Stimulated activated CD4-positive, alpha-beta T cell treated with anti-CD3 and anti-CD28 coated beads, Interleukin-4, amount 100 ng/mL, for 4 hours (primary cell): Measurements from ENCODE around the gene CDC42BPA.
A peak's percentile ranks its signal among the peaks of the same experiment; 100 is the strongest.
"Not testable (repeated sequence)": the region's sequence is repeated elsewhere in the genome, so short reads cannot be mapped to it uniquely, and the experiment has no call there.

Experiments
- DNase-seq, 2 experiments: peaks; one replicate each; pipeline ENCODE4 v3.0.0-alpha.2; 2020

The CDC42BPA gene

DNA sequence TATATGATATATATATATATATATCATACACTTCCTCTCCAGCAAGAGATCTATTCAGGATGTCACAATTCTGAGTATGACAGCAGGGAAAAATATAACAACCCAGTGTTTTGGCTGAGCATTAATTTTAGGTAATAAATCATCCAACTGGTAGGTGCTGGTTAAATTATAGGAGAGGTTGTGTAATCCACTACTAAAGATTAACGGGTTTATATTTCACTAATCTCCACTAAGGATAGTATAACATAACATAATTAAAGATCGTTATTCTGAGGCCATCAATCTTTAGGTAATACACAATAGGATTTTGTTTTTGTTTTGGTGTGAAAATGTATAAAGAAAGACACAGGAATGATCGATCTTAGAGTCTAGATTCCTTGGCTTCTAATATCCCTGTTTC is 276.0 kb downstream of the CDC42BPA start:
- no peak for DNase-seq

DNA sequence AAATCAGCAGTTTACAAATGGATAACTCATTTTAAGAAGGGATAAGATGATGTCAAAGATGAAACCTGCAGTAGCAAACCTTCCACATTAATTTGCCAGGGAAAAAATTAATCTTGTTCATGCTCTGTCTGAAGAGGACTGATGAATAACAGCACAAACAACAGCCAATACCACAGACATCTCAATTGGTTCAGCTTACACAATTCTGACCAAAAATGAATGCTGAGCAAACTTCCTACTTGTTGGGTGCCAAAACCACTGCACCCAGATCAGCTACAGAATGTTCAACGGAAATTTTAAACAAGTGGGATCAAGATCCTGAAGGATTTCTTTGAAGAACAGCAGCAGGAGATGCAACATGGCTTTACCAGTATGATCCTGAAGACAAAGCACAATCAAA is 279.9 kb downstream of the CDC42BPA start:
- DNase-seq, result no peak

DNA sequence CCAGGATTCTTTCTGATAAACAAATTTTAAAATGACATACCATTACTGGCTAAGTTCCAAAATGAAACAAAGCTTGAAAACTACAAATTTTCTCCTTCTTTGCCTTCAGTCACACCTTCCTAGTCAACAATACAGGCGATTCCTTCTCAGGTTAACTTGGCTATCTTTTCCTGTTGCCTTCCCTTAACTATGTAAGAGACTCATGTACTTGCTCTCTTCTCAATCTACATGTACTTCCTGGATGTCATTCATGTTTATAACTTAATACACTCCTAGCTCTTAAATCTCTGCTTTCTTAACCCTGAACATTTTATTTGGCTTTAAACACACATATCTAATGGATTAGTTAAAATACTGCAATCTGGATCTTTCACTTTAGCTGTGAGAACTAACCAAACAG is 281.2 kb downstream of the CDC42BPA start:
- DNase-seq, result no peak

DNA sequence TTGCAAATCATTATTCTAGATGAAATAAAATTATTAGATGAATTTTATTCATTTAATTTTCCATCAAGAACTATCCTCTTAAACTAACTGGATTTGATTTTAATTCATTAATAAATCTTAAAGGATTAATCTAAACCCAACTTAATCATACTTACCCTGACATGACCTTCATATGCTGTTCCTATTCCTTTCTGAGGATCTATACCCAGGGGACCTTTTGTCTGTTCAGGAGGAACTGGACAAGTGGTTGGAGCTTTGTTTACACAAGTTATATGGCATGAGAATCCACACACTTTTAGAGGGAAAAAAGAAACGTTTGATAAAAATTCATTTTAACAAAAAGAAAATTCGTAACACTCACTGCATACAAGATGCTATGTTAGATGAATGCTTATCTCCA is 283.0 kb downstream of the CDC42BPA start:
- no peak for DNase-seq

DNA sequence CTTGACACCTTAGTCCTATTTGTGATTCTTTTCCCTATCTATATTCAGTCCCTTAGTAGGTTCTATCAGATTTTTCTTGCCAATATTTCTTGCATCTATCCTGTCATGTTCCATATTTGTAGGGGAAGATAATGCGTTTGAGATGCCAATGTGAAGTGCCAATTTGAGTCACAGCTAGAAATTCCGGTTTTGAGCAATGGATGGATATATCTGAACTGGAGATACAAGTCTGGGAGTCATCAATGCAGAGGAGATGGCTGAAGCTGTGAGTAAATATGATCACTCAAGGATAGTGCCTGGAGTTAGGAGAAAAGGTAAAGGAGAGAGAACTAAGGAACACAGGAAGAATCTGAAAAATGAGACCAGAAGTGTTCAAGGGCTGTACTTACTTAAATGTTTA is 284.4 kb downstream of the CDC42BPA start:
- no peak for DNase-seq

DNA sequence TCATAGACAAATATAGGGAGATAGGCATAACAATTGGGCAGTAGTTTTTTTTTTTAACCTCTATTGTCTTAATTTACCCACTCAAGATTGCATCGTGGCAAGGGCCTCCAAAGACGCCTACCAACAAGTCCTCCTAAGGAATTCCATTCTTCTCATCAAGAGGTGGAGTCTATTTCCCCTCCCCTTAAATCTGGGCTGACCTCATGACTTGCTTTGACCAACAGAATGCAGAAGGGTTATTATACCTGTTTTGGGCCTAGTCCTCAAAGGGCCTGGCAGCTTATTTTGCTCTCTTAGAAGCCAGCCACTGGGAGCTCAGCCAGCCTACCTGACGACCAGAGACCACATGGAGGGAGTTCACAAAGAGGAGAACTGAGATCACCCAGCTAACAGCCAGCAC is 285.9 kb downstream of the CDC42BPA start:
- DNase-seq, result no peak

DNA sequence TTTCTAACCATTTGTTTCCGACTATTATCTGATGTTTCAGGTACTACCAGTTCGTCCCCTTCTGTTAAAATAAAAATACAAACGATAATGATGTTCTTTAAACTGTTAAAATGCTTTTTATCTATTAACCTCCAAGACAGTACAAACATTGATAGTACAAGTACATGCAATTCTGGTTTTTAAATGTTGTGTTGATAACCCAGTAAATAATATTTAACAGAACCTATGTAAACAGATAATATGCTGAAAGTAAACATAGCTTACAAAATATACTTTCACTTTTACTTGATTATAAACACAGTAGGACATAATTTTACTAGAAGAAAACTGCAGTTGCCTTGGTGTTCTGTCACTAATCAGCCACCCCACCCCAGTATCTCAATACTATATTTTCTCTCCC is 301.3 kb downstream of the CDC42BPA start:
- no peak for DNase-seq

DNA sequence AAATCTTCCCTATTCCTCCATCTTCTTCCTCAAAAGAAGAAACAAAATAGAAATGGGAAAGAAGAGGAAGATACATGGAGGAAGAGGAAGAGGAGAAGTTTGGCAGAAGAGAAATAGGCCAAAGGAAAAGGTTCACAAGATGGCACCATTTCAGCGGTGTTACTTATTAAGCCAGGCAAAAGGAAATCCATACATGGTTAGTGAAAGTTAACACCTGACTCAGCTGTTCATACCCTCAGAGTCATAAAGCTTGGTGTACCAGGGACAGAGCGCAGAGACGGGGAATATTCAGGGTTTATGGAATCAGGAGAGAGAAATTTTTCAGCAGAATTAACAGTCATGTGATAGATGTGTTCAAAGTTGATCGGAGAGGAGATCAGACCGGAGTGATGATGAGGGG is 307.6 kb downstream of the CDC42BPA start:
- no peak for DNase-seq

DNA sequence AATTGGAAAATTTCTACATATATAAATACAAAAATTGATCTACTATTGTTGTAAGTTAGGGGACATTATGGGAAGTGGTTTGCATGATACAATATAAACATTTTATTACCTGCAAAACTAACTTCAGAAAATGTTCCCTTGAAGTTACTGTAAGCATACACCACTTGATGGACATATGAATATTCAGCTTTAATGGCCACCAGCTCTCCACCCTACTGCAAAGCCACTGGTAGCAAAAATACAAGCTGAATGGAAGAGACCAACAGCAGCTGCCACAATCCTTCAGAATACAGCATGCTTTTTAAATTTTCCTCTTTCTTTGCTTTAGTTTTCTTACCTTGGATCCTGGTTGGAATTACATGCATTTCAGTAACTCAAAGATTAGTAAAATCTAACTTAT is 308.4 kb downstream of the CDC42BPA start:
- no peak for DNase-seq

DNA sequence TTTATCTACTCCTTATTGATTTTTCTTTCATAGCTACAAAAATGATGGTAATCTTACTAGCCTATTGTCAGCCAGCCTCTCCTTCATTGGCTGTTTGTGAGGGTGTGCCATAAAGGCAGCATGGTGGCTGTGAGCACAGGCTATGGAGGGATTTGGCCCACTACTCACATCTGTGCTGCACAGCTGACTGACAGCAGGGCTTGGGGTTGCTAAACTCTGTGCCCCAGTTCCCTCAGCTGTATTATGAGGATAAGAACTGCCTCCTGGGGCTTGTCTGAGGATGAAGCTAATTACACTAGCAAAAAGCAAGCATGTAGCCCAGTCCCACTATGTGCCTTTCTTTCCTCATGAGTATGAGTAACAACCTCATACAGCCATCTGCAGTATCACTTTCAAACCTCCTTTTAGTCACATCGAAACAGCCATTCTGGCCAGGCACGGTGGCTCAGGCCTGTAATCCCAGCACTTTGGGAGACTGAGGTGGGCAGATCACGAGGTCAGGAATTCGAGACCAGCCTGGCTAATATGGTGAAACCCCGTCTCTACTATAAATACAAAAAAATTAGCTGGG is 312.0 kb downstream of the CDC42BPA start:
- DNase-seq, result no peak

DNA sequence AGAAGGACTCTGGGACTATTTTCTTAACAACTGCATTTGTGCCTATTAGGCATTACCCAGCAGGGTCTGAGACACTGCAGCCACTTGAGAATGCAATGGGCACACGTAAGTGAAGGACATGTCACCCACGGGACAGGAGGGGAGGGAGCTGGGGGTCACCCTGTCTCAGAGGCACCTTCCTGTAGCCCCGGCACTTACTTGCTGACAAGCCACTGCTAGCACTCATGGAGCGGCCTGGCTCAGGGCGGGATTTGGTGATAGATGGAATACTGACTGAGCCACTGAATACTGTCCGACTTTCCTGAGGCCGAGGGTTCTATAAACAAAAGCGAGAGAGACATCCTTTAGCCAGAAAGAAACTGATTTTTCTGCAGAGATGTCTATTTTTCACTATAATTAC is 313.5 kb downstream of the CDC42BPA start:
- DNase-seq, result no peak

DNA sequence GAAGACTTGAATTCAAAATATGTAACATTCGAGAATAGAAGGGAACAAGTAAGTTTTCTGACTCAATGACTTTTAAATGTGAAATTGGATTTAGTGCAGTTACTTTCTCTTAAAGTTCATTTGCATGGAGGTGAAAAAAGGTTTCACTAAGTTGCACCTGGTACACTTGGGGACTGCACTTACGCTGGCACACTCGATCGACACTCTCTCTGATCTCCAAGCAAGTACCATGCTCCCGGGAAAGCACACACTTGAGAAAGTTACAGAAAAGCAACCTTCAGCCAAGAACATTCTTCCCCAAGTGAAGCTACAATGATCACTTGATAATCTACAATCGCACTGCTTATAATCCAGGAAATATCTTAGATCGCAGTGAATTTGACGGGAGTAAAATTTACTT is 315.1 kb downstream of the CDC42BPA start:
- DNase-seq, result no peak

DNA sequence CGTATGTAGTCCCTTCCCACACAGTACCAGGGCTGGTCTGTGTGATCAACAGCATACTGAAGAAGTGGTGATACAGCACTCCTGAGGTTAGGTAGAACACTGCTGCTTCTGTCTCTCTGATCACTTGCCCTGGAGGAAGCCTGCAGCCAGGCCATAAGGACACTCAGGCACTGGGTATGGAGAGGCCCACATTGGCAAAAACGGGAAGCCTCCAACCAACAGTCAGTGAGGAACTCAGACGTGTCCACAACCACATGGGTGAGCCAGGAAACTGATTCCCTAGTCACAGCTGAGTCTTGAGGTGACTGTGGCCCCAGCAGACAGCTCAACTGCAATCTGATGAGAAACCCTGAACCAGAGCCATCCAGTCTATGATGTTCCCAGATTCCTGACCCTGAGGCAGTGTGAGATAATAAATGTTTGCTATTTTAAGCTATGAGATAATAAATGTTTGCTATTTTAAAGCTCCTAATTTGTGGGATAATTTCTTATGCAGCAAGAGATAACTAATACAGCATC is 315.7 kb downstream of the CDC42BPA start:
- no peak for DNase-seq

DNA sequence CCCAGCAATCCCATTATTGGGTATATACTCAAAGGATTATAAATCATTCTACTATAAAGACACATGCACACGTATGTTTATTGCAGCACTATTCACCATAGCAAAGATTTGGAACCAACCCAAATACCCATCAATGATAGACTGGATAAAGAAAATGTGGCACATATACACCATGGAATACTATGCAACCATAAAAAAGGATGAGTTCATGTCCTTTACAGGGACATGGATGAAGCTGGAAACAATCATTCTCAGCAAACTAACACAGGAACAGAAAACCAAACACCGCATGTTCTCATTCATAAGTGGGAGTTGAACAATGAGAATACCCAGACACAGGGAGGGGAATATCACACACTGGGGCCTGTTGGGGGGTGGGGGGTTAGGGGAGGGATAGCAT is 318.7 kb downstream of the CDC42BPA start:
- DNase-seq, result not testable (repeated sequence)

DNA sequence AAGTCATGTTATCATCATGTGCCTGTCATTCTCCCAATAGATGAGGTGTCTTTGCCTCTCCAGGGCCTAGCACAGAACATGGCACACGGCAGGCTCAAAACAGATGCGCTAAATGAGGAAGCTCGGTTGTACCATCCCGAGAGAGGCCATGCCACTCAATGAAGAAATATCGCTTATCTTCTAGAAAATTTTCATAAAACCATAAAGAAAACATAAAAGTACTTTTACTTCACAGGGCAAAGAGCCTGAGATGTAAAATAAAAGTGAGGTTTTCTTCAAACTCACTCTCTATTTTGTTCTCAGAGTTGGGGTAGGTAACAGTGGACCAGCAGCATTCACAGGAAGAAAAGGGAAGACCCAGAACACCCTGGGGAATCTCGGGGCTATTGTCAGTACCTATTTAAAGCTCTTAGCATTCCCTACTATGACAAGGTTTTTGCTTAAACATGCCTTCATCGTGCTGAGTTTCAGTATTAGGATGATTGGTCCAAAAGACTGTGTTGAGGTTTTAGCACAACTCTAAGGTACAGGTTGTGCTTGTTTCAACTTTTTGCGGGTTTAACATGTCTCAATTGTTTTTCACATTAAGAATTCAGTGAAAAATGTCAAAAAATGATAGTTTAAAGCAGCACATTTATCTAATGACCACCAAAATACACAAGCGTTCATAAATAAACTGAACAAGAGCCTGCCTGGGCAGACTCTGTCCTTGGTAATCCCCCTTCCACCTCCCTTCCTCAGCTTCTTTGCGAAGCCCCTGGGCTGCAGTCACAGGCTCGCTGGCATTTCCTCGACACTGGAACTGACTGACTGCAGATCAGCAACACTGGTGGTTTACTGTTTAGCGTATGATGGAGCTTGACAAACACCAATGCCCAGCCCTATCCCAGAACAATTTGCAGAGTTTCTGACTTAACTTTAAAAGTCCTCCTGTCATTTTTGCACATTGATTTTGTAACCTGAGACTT is 322.6 kb downstream of the CDC42BPA start:
- DNase-seq, result no peak

DNA sequence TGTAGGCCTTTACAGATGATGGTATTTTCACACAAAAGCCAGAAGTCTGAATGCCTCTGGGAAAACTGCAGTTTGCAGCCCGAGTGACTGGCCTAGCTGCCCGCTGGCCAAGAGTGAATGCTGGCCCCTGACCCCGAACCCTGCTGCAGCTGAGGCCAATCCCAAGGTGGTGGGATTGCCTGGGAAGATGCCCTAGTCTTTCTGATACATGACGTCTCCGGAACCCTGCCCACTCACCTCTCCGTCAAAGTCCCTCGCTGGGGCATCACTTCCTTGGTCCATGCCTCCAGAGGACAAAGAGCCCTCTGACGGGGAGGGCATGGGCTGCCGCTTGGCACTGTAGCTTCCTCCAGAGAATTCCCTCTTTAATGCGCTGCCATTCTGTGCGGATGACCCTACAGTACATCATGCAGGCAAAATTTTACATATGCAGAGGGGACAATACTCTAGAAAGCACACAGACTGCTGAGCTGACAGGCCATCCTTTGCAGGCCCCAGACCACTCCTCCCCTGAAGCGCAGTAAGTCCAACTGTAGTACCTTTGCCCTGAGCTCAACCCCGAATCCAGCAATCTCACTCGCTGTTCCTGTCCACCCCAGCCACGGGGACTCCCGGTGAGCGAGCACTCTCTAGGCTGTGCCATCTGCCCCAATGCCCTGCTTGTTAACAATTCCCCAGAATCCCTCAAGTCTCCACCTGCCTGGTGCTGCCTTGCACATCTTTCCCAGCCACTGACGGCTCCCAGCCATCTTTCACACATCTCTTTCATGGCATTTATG is 323.5 kb downstream of the CDC42BPA start:
- DNase-seq, result no peak

DNA sequence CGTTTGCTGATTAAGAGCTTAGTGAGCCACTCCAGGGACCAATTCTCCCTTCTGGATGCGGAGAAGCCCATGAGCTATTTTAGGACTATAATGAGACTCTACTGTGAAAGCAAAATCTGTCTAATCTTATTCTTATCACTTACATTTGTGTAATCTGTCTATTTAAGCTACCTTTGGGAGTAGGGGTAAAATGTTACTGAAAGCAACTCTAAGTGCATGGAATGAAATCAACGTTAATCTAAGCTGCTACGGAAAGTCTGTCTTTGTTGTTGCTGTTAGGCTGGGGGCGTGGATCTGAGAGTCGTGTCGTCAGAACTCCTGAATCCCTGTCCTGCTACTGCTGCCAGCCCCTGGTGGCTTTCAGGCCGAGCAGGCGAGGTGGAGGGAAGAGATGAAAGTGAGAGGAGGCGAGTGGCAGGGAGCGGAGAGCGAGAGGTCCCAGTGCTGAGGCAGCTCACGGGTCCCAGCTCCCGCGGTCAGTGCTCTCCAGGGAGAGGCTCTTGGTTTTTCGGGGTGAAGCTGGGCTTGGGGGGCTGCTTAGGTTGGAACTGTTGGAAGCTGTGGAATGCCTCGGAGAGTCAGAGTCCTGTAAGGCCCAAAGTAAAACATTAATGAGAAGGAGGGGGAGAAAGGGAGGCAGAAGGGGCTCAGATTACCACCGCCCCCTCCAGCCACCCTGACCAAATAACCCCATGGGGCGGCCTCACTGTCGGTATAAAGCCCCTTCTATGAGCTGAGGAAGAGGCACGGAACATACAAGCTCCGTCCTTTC is 324.3 kb downstream of the CDC42BPA start:
- DNase-seq, result no peak

DNA sequence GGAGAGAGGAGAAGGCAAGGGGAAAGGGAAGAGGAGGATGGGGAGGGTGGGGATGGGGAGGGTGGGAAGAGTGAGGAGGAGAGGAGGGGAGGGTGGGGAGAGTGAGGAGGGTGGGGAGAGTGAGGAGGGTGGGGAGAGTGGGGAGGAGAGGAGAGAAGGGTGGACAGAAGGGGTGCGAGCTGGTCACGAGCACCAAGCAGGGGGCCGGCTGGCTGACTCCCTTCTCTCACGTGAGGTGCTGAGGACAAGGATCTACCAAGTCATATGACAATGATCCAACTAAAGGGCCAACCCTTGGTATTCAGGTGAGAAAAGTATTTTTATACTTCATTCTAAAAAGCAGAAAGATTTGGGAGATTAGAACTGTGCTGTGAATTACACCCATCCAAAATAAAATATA is 326.4 kb downstream of the CDC42BPA start:
- DNase-seq, result no peak

DNA sequence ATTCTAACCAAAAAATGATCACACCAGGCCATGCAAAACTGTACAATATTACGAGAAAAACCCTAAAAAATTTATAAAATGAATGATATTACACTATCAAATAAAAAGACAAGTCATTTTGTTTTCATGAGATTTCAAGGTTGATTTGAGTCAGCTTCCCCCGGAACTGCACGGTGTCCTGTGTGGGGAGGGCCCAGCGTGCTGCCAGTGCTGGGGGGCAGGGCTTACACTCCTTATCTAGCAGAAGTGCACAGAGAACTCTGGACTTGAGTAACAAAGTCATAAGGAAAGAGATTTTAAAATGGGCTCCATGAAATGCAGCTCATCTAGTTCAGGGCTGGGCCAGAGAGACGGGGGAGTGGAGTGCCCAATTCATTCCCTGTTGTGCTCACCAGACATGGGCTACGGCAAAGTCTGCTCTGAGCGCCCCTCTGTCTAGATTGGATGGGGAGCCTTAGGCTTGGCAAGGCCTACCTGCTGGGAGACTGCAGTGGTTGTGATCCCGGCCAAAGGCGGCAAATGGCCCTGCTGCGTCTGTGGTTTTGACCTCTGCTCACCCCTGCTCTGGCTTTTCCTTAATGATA is 328.1 kb downstream of the CDC42BPA start:
- peak; percentile 25 to 38 for DNase-seq

DNA sequence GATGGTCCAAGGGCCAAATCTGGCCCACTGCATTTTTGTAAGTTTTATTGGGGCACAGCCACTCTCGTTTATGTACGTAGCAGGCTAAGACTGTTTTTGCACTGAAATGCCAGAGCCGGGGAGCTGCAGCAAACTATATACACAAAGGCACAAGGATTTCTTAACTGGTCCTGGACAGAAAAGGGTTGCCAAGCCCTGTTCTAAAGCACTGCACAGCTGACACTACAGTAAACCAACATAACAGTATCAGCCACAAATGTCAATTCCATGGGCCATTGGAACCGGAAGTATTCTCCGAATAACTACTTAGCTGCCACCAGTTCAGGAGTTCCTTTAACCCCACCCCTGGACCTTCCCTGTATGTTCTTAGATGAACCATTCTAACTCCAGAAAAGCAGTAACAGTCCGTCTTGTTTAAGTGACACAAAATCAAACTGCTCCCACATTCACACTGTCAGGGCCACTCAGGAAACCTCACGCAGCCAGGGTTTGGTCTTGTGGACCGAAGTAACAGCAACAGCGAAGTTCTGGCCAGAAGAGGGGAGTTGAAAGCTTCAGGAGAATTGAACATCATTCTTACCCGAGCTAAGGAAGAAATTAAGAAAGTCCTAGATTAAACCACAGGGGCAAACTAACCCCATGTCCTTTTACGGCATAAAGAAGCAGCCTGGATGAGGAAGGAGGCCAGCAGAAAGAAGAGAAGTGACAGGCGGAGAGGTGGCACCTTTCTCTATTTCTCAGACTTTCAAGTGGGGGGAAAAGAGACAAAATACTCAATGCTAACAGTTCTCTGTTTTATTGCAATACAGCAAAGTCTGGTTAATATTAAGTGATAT is 329.0 kb downstream of the CDC42BPA start:
- DNase-seq, result no peak

DNA sequence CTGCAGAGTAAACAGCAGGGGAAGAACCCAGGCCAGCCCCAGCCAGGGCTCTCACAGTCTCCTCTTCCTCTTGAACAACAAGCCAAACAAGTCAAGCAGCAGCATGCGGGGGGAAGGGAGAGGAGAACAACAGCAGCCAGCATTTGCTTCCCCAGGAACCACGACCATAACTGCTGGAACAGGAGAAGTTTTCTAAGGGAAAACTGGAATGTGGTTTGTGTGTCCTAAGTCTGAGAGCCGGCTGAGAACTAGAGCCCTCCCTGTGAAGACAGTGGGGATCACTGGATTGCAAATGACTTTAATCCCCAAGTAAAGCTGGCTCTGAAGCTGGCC is 330.0 kb downstream of the CDC42BPA start:
- no peak for DNase-seq
